Fibroblast of pulmonary artery (primary cell): ENCODE results near the gene RIN3.

ENCODE experiments used
- DNase-seq: peaks from one replicate; pipeline ENCODE4 v3.0.0-alpha.2; 2010; ENCODE audit warnings: low read depth
- H3K4me3 ChIP-seq: replicated peaks from 2 replicates; pipeline ENCODE4 v1.5.1; 2011; ENCODE audit warnings: low read depth, mild to moderate bottlenecking, control low read depth, low read length, moderate library complexity
- CTCF ChIP-seq: IDR thresholded peaks from 2 replicates; pipeline ENCODE4 v1.5.1; 2011; ENCODE audit warnings: mild to moderate bottlenecking, control low read depth, low read length, inconsistent platforms; ENCODE audit errors: missing control alignments

The RIN3 gene

GRCh38 chr14:92470215-92470614 is 43.4 kb upstream of the RIN3 start:
- H3K4me3 ChIP-seq: no peak overlapping the region
- DNase-seq: no peak
- no peak for TF ChIP-seq CTCF

GRCh38 chr14:92470811-92471210 is 42.8 kb upstream of the RIN3 start:
- no peak for TF ChIP-seq CTCF
- DNase-seq: no peak
- no peak overlapping the region for H3K4me3 ChIP-seq

GRCh38 chr14:92471919-92472318 is 41.7 kb upstream of the RIN3 start:
- peak; percentile 69 for DNase-seq
- no peak overlapping the region for H3K4me3 ChIP-seq
- no peak for TF ChIP-seq CTCF

GRCh38 chr14:92472860-92473259 is 40.7 kb upstream of the RIN3 start:
- DNase-seq: no peak
- no peak overlapping the region for H3K4me3 ChIP-seq

GRCh38 chr14:92473261-92473968 is 40.2 kb upstream of the RIN3 start:
- H3K4me3 ChIP-seq: no peak overlapping the region
- TF ChIP-seq CTCF: no peak
- peak; percentile 24 for DNase-seq

More at GRCh38 chr14:92472860-92473259, 40.7 kb upstream of the RIN3 start:
- TF ChIP-seq CTCF: no peak

- no peak for DNase-seq
- no peak overlapping the region for H3K4me3 ChIP-seq
- TF ChIP-seq CTCF: no peak
These were observed 39.5 kb upstream of the RIN3 start for GRCh38 chr14:92473969-92474535.

DNA sequence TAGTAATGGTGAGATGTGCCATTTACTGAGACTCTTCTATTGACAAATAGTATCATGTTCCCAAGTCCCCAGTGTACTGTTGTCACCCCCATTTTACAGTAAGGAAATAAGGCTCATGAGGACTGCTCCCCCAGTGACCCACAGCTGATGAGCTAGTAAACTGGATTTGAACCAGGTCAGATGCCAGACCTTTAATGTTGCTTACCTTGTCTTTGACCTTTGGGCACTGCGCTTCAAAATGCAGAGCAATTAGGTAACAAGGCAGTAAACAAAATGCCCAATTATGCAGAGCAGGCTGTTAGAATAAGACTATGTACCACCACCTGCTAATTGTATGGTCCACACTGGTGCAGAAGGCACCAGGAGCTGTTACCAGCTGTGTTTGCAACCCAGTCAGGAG is 38.5 kb upstream of the RIN3 start:
- no peak for DNase-seq
- H3K4me3 ChIP-seq: no peak overlapping the region
- TF ChIP-seq CTCF: no peak
